Subcutaneous abdominal adipose tissue (tissue), 5 donors: Measurements from ENCODE around the gene CHAF1A.
A peak's percentile ranks its signal among the peaks of the same experiment; 100 is the strongest.

Experiments used
- H3K27ac ChIP-seq: one replicate; pipeline ENCODE4 v1.7.0; 2013; ENCODE audit warnings: low read depth, mild to moderate bottlenecking, inconsistent platforms, low read length, moderate library complexity
- H3K27me3 ChIP-seq, 5 donors: one replicate each; pipeline ENCODE4 v1.7.0; 2013; ENCODE audit warnings: low read length in 5 of 5, inconsistent platforms in 1 of 5; ENCODE audit not compliant: control insufficient read depth in 5 of 5, insufficient read depth in 4 of 5
- H3K36me3 ChIP-seq, 5 donors: one replicate each; pipeline ENCODE4 v1.7.0; 2013; ENCODE audit warnings: low read length in 5 of 5; ENCODE audit not compliant: control insufficient read depth in 5 of 5, insufficient read depth in 5 of 5
- H3K4me1 ChIP-seq, 5 donors: one replicate each; pipeline ENCODE4 v1.7.0; 2013; ENCODE audit warnings: low read length in 5 of 5, mild to moderate bottlenecking in 3 of 5, moderate library complexity in 1 of 5; ENCODE audit not compliant: control insufficient read depth in 5 of 5, insufficient read depth in 5 of 5
- H3K4me3 ChIP-seq, 5 donors: one replicate each; pipeline ENCODE4 v1.7.0; 2013; ENCODE audit warnings: low read length in 5 of 5, low read depth in 1 of 5
- H3K9ac ChIP-seq, 5 donors: one replicate each; pipeline ENCODE4 v1.7.0; 2013; ENCODE audit warnings: low read length in 5 of 5, mild to moderate bottlenecking in 4 of 5, moderate library complexity in 3 of 5
- H3K9me3 ChIP-seq, 5 donors: one replicate each; pipeline ENCODE4 v1.7.0; 2013; ENCODE audit warnings: low read length in 5 of 5; ENCODE audit not compliant: control insufficient read depth in 5 of 5
- donor health status: healthy.
- donor health status: healthy.
- donor health status: healthy.
- donor health status: healthy.
- donor health status: healthy.

CHAF1A gene

GRCh38 chr19:4454747-4455718 is 52.6 kb downstream of the CHAF1A start:
- Histone ChIP-seq H3K27me3 (no peaks in the 10 kb centered on the region), H3K27ac (peak overlapping the region; percentile 81), H3K9ac (peak overlapping the region; percentile 8 to 68 (median 19)), H3K4me3 (peak overlapping the region in 3 of 5 donors; percentile 37 to 74 (median 74)), H3K36me3 (peaks cover 0 to 43% (median 39%) of the 10 kb centered on the region in 5 donors), H3K9me3 (no peaks in the 10 kb centered on the region), H3K4me1 (peaks cover 3 to 36% (median 33%) of the 10 kb centered on the region in 5 donors)

DNA sequence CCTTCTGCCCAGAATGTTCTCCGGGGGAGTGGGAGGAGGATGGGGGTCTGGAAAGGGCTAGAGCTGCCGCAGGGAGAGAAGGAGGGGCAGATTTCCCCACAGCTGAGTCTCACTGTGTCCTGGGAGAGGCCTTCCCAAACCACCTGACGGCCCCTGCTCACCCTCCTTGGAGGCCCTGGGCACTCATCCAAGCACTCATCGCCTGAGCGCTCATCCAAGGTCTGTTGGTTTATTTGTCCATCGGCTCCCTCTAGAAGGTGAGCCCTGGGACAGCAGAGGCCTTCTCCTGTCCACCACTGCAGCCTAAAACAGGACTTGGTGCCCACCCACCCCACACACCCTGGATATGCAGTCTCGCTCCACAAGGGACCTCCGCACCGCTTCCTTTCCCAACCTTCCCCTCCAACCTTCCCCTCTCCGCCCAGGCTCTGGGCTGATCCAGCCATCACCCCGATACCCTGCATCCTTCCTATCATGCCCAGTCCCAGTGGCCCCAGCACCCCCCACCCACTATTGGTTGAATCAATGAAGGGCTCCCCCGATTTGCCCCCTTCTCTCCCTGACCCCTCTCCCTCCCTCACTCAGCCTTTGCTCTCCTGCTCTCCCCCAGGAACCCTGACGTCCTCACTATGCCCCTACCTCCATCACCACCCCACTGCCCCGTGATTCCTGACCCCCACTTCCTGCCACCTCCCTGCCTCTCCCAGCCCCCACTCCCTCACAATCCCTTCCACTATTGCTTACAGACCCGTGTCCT is 53.5 kb downstream of the CHAF1A start:
- no peaks in the 10 kb centered on the region for H3K27me3 ChIP-seq
- H3K4me3 ChIP-seq: peak overlapping the region; percentile 54 to 80 (median 74)
- peak overlapping the region; percentile 81 for H3K27ac ChIP-seq
- no peaks in the 10 kb centered on the region for H3K9me3 ChIP-seq
- H3K4me1 ChIP-seq: peaks cover 3 to 36% (median 33%) of the 10 kb centered on the region in 5 donors
- peaks cover 0 to 36% (median 34%) of the 10 kb centered on the region in 5 donors for H3K36me3 ChIP-seq
- peak overlapping the region in 4 of 5 donors; percentile 66 to 75 (median 71) for H3K9ac ChIP-seq

DNA sequence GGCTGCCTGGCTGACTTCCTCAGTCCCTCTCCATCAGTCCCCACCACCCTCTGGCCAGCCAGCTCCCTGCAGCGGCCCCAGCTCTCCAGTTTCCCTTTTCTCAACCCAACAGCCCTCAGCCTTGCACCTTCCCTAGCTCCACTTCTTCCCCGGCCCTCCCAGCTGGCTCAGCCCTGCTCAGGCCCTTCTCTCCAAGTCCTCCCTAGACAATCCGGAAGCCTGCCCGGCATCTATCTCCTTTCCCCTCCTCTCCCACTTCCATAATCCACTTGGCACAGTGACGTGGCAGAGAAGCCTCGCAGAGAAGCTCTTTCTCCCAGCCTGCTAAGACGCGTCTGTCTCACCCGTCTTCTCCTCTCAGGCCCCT is 54.0 kb downstream of the CHAF1A start:
- Histone ChIP-seq H3K36me3 (peaks cover 0 to 30% (median 28%) of the 10 kb centered on the region in 5 donors), H3K27me3 (no peaks in the 10 kb centered on the region), H3K27ac (peak overlapping the region; percentile 81), H3K4me1 (peaks cover 3 to 36% (median 33%) of the 10 kb centered on the region in 5 donors), H3K9me3 (no peaks in the 10 kb centered on the region), H3K9ac (peak overlapping the region in 4 of 5 donors; percentile 66 to 75 (median 71)), H3K4me3 (peak overlapping the region; percentile 54 to 80 (median 74))

DNA sequence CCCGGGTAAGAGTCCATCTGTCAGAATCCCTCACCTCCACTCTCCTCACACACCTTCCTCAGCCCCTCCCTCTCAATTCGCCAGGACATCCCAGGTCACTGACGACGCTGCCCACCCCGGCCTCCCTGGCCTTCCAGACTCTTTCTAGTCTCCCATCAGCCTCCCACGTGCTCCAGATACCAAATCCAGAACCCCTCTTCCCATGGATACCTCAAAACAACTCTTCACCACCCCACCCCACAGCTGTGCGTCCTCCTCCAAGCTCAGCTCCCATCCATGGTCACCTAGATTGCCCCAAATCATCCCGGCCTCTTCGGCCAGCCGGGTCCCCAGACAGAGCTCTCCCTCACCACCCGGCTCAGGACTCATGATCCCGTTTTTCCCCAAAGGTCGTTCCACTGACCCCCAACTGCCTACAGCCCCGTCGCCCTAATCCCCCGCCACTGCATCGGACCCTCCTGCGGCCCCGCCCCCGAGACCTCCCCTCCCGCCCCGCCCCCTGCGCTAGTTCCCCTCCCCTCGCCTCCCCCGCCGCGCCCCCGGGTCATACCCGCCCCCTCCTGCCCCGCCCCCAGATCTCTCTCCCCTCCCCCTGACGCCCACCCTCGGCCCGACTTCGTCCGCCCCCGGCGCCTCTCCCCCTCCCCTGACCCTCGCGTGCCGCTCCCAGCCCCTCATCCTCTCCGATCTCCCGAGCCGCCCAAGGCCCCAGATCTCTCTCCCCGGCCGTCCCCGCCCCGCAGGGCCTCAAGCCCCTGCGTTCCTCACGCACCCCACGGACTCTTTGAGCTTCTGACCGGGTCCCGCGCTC is 54.6 kb downstream of the CHAF1A start:
- Histone ChIP-seq H3K36me3 (peaks cover 0 to 25% (median 23%) of the 10 kb centered on the region in 5 donors), H3K4me1 (peaks cover 3 to 36% (median 33%) of the 10 kb centered on the region in 5 donors), H3K9ac (peak overlapping the region in 4 of 5 donors; percentile 66 to 79 (median 72)), H3K27ac (peak overlapping the region; percentile 81), H3K9me3 (no peaks in the 10 kb centered on the region), H3K27me3 (no peaks in the 10 kb centered on the region), H3K4me3 (peak overlapping the region; percentile 63 to 80 (median 74))

- H3K27ac ChIP-seq: peak within 1 kb of the TSS; percentile 81
- H3K9me3 ChIP-seq: no peaks in the 10 kb centered on the region
- peaks cover 3 to 36% (median 33%) of the 10 kb centered on the region in 5 donors for H3K4me1 ChIP-seq
- H3K9ac ChIP-seq: peak within 1 kb of the TSS in 4 of 5 donors; percentile 66 to 79 (median 72)
- H3K27me3 ChIP-seq: no peaks in the 10 kb centered on the region
- peak within 1 kb of the TSS; percentile 70 to 97 (median 80) for H3K4me3 ChIP-seq
- peaks cover 0 to 17% (median 15%) of the 10 kb centered on the region in 5 donors for H3K36me3 ChIP-seq
Measured at GRCh38 chr19:4457654-4458395, 55.4 kb downstream of the CHAF1A start, which contains the start of gene UBXN6. TSS of gene UBXN6 (minus strand) at chr19:4457794. CDS start at chr19:4457697, 97 bp downstream.

DNA sequence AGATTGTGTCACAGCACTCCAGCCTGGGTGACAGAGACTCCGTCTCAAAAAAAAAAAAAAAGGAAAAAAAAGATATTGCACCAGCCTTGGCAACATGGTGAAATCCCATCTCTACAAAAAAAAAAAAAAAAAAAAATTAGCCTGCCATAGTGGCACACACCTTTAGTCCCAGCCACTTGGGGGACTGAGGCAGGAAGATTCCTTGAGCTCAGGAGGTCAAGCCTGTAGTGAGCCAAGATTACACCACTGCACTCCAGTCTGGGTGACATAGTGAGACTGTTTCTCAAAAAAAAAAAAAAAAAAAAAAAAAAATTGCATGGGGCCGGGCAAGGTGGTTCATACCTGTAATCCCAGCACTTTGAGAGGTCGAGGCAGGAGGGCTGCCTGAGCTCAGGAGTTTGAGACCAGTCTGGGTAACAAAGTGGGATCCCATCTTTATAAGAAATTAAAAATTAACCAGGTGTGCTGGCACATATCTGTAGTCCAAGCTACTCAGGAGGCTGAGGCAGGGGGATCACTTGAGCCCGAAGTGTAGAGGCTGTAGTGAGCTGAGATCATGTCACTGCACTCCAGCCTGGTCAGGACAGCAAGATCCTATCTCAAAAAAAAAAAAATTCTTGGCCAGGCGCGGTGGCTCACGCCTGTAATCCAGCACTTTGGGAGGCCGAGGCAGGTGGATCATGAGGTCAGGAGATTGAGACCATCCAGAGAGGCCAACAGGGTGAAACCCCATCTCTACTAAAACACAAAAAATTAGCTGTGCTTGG is 62.6 kb downstream of the CHAF1A start:
- Histone ChIP-seq H3K4me1 (no peaks in the 10 kb centered on the region), H3K9me3 (no peaks in the 10 kb centered on the region), H3K27ac (no peak overlapping the region), H3K4me3 (no peak overlapping the region), H3K36me3 (no peaks in the 10 kb centered on the region), H3K27me3 (no peaks in the 10 kb centered on the region), H3K9ac (no peak overlapping the region)

DNA sequence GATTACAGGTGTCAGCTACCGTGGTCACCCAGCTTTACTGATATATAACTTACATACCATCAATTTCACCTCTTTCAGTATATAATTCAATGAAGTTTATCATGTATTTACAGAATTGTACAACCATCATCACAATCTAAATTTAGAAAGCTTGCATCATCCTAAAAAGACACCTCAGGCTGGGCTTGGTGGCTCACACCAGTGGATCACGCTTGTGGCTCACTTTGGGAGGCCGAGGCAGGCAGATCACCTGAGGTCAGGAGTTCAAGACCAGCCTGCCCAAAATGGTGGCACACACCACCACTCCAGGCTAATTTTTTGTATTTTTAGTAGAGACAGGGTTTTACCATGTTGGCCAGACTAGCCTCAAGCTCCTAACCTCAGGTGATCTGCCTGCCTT is 65.4 kb downstream of the CHAF1A start:
- Histone ChIP-seq H3K9me3 (no peaks in the 10 kb centered on the region), H3K4me3 (no peak overlapping the region), H3K36me3 (no peaks in the 10 kb centered on the region), H3K4me1 (peaks cover 0 to 11% (median 4%) of the 10 kb centered on the region in 5 donors), H3K27me3 (no peaks in the 10 kb centered on the region), H3K9ac (no peak overlapping the region), H3K27ac (no peak overlapping the region)

DNA sequence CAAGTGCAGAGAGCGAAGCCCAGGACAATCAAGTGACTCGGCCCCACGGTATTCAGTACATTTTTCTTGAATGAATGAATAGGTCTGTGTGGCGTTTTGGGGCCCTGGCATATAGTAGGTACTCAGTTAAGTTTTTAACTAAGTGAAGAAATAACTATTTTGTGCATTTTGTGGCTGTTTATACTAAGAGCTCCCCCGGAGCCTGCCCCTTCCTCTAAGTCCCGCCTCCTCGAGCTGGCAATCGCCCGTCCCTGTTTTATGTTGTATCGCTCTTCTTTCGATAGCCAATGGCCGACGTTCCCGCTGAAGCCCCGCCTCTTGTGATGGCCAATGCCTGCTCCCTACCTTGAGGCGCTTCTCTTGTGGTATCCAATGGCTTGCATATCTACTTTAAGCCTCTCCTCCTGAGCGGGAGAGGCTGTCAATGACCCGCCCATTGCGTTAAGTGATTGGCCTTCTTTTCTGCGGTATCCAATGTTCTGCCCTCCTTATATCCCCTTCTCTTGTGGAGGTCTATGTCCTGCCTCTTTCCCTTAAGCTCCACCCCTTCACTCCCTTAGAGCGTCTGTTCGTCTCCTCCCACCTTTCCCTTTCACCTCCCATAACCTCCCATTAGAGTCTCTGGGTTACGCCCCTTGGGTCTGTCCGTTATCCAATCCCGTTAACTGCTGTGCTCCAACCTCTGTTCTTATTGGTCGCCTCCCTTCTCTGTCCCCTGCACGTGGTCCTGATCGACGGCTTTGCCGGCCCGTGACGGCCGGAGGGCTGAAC is 69.1 kb downstream of the CHAF1A start:
- H3K4me3 ChIP-seq: peak overlapping the region; percentile 66 to 89 (median 83)
- no peaks in the 10 kb centered on the region for H3K27me3 ChIP-seq

More for the DNA sequence above, 69.1 kb downstream of the CHAF1A start:
- Histone ChIP-seq H3K36me3 (peaks cover 0 to 13% (median 10%) of the 10 kb centered on the region in 5 donors), H3K4me1 (peaks cover 0 to 31% (median 22%) of the 10 kb centered on the region in 5 donors), H3K9me3 (no peaks in the 10 kb centered on the region), H3K27ac (peak overlapping the region; percentile 84), H3K9ac (peak overlapping the region in 4 of 5 donors; percentile 70 to 79 (median 77))
